A549 (cell line): ENCODE data around the gene DNMT3A. TPM values are rescaled to one million over a fixed set of nuclear protein-coding genes. Genes with fewer than 3 reads are reported as not detected.

Experiments used
- ATAC-seq, 2 experiments: fragments of 200-7000 bp in 1 of 2; fragments of >200 bp in 1 of 2; cut with Nextera tagmentation in 1 of 2; cut with Tn5 transposase in 1 of 2; 3 replicates each; pipeline versions ENCODE4 v1.8.0 to v1.9.1; 2018 to 2020; ENCODE audit warnings: mild to moderate bottlenecking in 1 of 2, moderate library complexity in 1 of 2
- CTCF ChIA-PET: fragments of 300-600 bp; sonication (Branson Sonifier 250); formaldehyde crosslinking; extraction: SDS; loops from one replicate; lab custom pipeline; 2021; ENCODE audit warnings: antibody characterized with exemption, inconsistent platforms; lab: Yijun Ruan, JAX
- POLR2A ChIA-PET: fragments of 350-600 bp; formaldehyde crosslinking; extraction: SDS; loops from one replicate; lab custom pipeline; 2021; ENCODE audit warnings: antibody characterized with exemption, inconsistent platforms; lab: Yijun Ruan, JAX
- DNase-seq, 2 experiments: peaks; one replicate each; pipeline versions ENCODE4 v3.0.0 to v3.0.0-alpha.2; 2011 to 2016; ENCODE audit warnings: low read depth in 1 of 2, low spot score in 1 of 2
- FAIRE-seq: peaks from 2 replicates; lab custom pipeline; 2011; peaks lifted over from hg19 to GRCh38; lab: Jason Lieb, UNC
- H3K27ac ChIP-seq, 2 experiments: fragments of >200 bp; sonication (Bioruptor Twin); formaldehyde crosslinking; 3 replicates each; pipeline ENCODE4 v1.5.1; 2016 to 2017
- H3K4me1 ChIP-seq: fragments of >200 bp; sonication (Bioruptor Twin); formaldehyde crosslinking; 3 replicates; pipeline ENCODE4 v1.6.1; 2016
- H3K4me2 ChIP-seq: fragments of >200 bp; sonication (Bioruptor Twin); formaldehyde crosslinking; 3 replicates; pipeline ENCODE4 v1.6.1; 2016
- H3K4me3 ChIP-seq: fragments of >200 bp; sonication (Bioruptor Twin); formaldehyde crosslinking; 3 replicates; pipeline ENCODE4 v1.5.1; 2016
- H3K9me3 ChIP-seq: fragments of >200 bp; sonication (Bioruptor Twin); formaldehyde crosslinking; 3 replicates; pipeline ENCODE4 v1.6.1; 2016
- CBX2 ChIP-seq: fragments of 200-600 bp; sonication (generic); IDR thresholded peaks from 2 replicates; pipeline ENCODE4 v1.6.1; 2016; ENCODE audit warnings: low read depth, mild to moderate bottlenecking, borderline replicate concordance
- CBX8 ChIP-seq: fragments of 200-600 bp; sonication (generic); IDR thresholded peaks from 2 replicates; pipeline ENCODE4 v1.6.1; 2016
- CHD2 ChIP-seq: fragments of 150-350 bp; IDR thresholded peaks from 2 replicates; pipeline ENCODE4 v1.6.1; 2014; ENCODE audit warnings: low read length; ENCODE audit not compliant: partially characterized antibody
- FOSL2 ChIP-seq, 2 experiments: fragments of 450-650 bp in 1 of 2; fragments of >200 bp in 1 of 2; sonication (Bioruptor Twin) in 1 of 2; formaldehyde crosslinking; IDR thresholded peaks; 2 replicates each; pipeline versions ENCODE4 v1.5.0 to v1.6.1; 2016 to 2020; ENCODE audit warnings: mild to moderate bottlenecking in 1 of 2, moderate library complexity in 1 of 2
- JUN ChIP-seq, 2 experiments: fragments of >200 bp; sonication (Bioruptor Twin); formaldehyde crosslinking; IDR thresholded peaks; 2 replicates in 1 of 2; 3 replicates in 1 of 2; pipeline ENCODE4 v1.6.1; 2016 to 2017
- KDM1A ChIP-seq: fragments of 200-600 bp; sonication (generic); IDR thresholded peaks from 2 replicates; pipeline ENCODE4 v1.6.1; 2016; ENCODE audit warnings: low read depth, mild to moderate bottlenecking
- NR3C1 ChIP-seq: fragments of >200 bp; sonication (Bioruptor Twin); formaldehyde crosslinking; IDR thresholded peaks from 3 replicates; pipeline ENCODE4 v1.6.1; 2017
- POLR2AphosphoS2 ChIP-seq: conservative IDR thresholded peaks from 2 replicates; pipeline ENCODE4 v1.6.1; 2012; ENCODE audit warnings: low read length, improper control_type of control experiment, inconsistent platforms
- RFX5 ChIP-seq: fragments of 450-650 bp; IDR thresholded peaks from 2 replicates; pipeline ENCODE4 v1.7.1; 2014; ENCODE audit warnings: antibody characterized with exemption, mild to moderate bottlenecking, moderate library complexity
- RNF2 ChIP-seq: fragments of 200-600 bp; sonication (generic); IDR thresholded peaks from 2 replicates; pipeline ENCODE4 v1.6.1; 2016; ENCODE audit warnings: low read depth, mild to moderate bottlenecking, antibody characterized with exemption, moderate library complexity, borderline replicate concordance
- SREBF2 ChIP-seq: fragments of 450-650 bp; IDR thresholded peaks from 2 replicates; pipeline ENCODE4 v1.6.1; 2014; ENCODE audit warnings: mild to moderate bottlenecking, moderate library complexity
- TP53 ChIP-seq: fragments of 250-450 bp; sonication (Bioruptor Pico); IDR thresholded peaks from 2 replicates; pipeline ENCODE4 v1.5.0; 2021; ENCODE audit warnings: mild to moderate bottlenecking, moderate library complexity
- WGBS: methylation state at CpG from one replicate; pipeline ENCODE4 v1.1.6; 2017; ENCODE audit errors: missing lambda C conversion rate; 5-methylcytosine and 5-hydroxymethylcytosine counted together
- polyA plus RNA-seq, 4 experiments: library from polyadenylated mRNA; depleted of rRNA in 3 of 4; stranded (reverse); fragments of >200 nt; fragmentation: RNase III in 1 of 4; extraction: RNeasy Plus Mini Kit Qiagen cat#74134 plus additional on column Dnase treatment in 1 of 4; gene quantifications; 2 replicates in 3 of 4; 3 replicates in 1 of 4; pipeline ENCODE4 v1.2.3, GENCODE V29; 2011 to 2017
- TF ChIP-seq, protein P1 (sequence below): fragments of >200 bp; sonication (Bioruptor Twin); formaldehyde crosslinking; IDR thresholded peaks from 3 replicates; pipeline ENCODE4 v1.5.1; 2016
- TF ChIP-seq, protein P2 (sequence below): fragments of >200 bp; sonication (Bioruptor Twin); formaldehyde crosslinking; IDR thresholded peaks from 3 replicates; pipeline ENCODE4 v1.6.1; 2016
- TF ChIP-seq, protein P3 (sequence below): fragments of 250-450 bp; sonication (Bioruptor Pico); IDR thresholded peaks from 2 replicates; pipeline ENCODE4 v1.5.0; 2020; ENCODE audit warnings: low read depth, mild to moderate bottlenecking, moderate library complexity
- TF ChIP-seq, protein P4 (sequence below): IDR thresholded peaks from 2 replicates; pipeline ENCODE4 v1.6.1; 2012; ENCODE audit warnings: low read depth, borderline replicate concordance
- TF ChIP-seq, protein P5 (sequence below): IDR thresholded peaks from 2 replicates; pipeline ENCODE4 v1.6.1; 2012
- TF ChIP-seq, protein P6 (sequence below): fragments of >200 bp; sonication (Bioruptor Twin); formaldehyde crosslinking; IDR thresholded peaks from 2 replicates; pipeline ENCODE4 v1.6.1; 2016
- TF ChIP-seq, protein P7 (sequence below): fragments of 200-600 bp; sonication (generic); IDR thresholded peaks from 2 replicates; pipeline ENCODE4 v1.6.1; 2016; ENCODE audit warnings: antibody characterized with exemption, mild to moderate bottlenecking, moderate library complexity

Gene DNMT3A
- polyA plus RNA-seq, 2 of the 4 experiments (the other 2 are of a cell fraction): 4.4 to 11.9 TPM

DNA sequence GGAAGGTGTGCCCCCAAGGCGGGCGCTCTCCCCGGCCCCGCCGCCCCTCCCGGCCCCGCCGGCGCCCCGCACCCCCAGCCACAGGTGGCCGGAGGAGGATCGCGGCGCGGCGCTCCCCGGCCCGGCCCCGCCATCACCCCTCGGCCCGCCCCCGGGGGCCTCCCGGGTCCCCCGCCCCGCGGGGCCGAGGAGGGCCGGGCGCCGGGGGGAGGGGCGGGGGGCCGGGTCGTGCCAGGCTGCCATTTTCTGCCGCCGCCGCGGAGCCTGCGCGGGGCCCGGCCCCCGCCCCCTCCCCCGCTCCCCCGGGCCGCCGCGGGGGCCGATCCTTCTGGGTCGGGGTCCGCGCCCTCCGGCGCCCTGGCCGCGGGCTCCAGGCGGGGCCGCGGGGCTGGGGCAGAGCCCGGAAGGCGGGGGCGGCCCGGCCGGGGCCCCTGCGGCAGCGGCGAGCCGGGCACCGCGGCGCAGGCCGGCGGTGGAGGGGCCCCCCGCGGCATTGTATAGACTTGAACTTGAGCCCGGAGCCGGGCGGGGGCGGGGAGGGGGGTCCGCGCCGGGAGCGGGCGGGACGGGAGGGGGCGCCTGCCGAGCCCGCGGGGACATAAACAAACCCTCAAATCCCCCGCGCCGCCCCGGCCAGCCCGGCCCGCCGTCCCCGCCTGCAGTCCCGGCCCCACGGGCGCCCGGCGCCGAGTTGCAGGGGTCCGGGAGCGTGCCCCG is 556 bp downstream of the DNMT3A start:
- POLR2A ChIA-PET: no interaction called here
- Histone ChIP-seq H3K4me1 (peaks cover 9% of the 10 kb centered on the region), H3K9me3 (no peaks in the 10 kb centered on the region), H3K27ac (peak overlapping the region; percentile 90 to 99), H3K4me3 (peak overlapping the region; percentile 70), H3K4me2 (peak overlapping the region; percentile 90)
- WGBS: no CpG with 5 or more reads among the region's 104 CpGs
- TF ChIP-seq, protein P1, sequence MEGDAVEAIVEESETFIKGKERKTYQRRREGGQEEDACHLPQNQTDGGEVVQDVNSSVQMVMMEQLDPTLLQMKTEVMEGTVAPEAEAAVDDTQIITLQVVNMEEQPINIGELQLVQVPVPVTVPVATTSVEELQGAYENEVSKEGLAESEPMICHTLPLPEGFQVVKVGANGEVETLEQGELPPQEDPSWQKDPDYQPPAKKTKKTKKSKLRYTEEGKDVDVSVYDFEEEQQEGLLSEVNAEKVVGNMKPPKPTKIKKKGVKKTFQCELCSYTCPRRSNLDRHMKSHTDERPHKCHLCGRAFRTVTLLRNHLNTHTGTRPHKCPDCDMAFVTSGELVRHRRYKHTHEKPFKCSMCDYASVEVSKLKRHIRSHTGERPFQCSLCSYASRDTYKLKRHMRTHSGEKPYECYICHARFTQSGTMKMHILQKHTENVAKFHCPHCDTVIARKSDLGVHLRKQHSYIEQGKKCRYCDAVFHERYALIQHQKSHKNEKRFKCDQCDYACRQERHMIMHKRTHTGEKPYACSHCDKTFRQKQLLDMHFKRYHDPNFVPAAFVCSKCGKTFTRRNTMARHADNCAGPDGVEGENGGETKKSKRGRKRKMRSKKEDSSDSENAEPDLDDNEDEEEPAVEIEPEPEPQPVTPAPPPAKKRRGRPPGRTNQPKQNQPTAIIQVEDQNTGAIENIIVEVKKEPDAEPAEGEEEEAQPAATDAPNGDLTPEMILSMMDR: peak; percentile 11; the same call in 1 of the 3 replicates
- TF ChIP-seq, protein P2, sequence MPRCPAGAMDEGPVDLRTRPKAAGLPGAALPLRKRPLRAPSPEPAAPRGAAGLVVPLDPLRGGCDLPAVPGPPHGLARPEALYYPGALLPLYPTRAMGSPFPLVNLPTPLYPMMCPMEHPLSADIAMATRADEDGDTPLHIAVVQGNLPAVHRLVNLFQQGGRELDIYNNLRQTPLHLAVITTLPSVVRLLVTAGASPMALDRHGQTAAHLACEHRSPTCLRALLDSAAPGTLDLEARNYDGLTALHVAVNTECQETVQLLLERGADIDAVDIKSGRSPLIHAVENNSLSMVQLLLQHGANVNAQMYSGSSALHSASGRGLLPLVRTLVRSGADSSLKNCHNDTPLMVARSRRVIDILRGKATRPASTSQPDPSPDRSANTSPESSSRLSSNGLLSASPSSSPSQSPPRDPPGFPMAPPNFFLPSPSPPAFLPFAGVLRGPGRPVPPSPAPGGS: peak; percentile 53; the same call in 2 of the 3 replicates
- TF ChIP-seq JUN (IDR thresholded peaks at IDR 0.05) (peak; percentile 4 to 66; a peak in 1 of 5 replicates), CBX2 (no peak)
- CTCF ChIA-PET: interaction anchor here (1.0 to 2.0 kb wide), 3 partner anchors 13 to 324 kb away, joined by 3 to 4 read pairs (median 3); no protein-coding TSS in a partner anchor
- ATAC-seq (peak in 1 of 2 experiments; percentile 11; a peak in 2 of 6 replicates), FAIRE-seq (no peak), DNase-seq (no peak)

DNA sequence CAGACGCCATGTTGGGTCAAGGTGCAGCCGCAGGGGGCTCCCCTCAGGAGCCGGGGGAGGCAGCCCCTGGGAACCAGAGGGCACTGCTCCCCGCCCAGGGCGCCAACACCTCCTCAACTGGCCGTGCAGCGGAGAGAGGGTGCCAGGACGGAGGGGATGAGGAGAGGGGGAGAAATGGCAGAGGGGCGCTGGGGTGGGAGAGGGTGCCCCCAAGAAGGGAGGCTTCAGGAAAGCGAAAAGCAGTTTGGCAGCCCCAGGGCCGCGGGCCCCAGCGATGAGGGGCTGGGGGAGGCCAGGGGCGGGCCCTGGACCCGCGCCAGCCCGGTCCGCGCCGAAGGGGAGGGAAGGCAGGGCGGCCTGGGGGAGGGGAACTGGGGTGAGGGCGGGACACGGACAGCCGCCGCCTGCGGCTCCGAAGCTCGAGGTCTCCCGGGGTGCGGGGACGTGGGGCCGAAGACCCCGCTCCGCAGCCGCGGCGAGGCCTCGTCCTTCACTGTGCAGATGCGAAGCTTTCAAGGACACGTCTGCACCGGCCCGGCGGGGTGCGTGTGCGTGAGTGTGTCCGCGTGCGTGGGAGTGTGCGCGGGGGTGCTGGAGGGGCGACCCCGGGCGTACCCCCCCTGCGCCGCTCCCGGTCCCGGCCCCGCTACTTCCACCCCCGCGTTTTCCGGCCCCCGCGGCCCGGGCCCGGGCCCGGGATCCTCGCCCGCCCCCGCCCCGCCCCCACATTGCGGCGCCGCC is 1.4 kb downstream of the DNMT3A start:
- Histone ChIP-seq H3K27ac (peak overlapping the region; percentile 90 to 99), H3K9me3 (no peaks in the 10 kb centered on the region), H3K4me2 (peak overlapping the region; percentile 90), H3K4me1 (peaks cover 9% of the 10 kb centered on the region), H3K4me3 (peak overlapping the region; percentile 70)
- ChIA-PET CTCF (interaction anchor here (0.8 to 2.0 kb wide), 5 partner anchors 13 to 325 kb away, joined by 3 to 4 read pairs (median 4); no protein-coding TSS in a partner anchor), POLR2A (interaction anchor here (0.6 kb wide), 1 partner anchor 184 kb away, joined by 4 read pairs; no protein-coding TSS in a partner anchor)
- FAIRE-seq: no peak
- ATAC-seq: no peak
- TF ChIP-seq SREBF2 (no peak), FOSL2 (IDR thresholded peaks at IDR 0.05) (no peak), FOSL2 (CRISPR knock-in tag; IDR thresholded peaks at IDR 0.05) (no peak), RFX5 (no peak), CBX8 (no peak), POLR2AphosphoS2 (no peak), CHD2 (no peak), TP53 (CRISPR knock-in tag) (no peak), RNF2 (no peak), NR3C1 (no peak), KDM1A (no peak)
- TF ChIP-seq, protein P3, sequence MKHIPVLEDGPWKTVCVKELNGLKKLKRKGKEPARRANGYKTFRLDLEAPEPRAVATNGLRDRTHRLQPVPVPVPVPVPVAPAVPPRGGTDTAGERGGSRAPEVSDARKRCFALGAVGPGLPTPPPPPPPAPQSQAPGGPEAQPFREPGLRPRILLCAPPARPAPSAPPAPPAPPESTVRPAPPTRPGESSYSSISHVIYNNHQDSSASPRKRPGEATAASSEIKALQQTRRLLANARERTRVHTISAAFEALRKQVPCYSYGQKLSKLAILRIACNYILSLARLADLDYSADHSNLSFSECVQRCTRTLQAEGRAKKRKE (CRISPR knock-in tag): no peak
- TF ChIP-seq, protein P4, sequence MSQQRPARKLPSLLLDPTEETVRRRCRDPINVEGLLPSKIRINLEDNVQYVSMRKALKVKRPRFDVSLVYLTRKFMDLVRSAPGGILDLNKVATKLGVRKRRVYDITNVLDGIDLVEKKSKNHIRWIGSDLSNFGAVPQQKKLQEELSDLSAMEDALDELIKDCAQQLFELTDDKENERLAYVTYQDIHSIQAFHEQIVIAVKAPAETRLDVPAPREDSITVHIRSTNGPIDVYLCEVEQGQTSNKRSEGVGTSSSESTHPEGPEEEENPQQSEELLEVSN: peak; percentile 75
- TF ChIP-seq, protein P5, sequence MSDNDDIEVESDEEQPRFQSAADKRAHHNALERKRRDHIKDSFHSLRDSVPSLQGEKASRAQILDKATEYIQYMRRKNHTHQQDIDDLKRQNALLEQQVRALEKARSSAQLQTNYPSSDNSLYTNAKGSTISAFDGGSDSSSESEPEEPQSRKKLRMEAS: peak; percentile 39; the same call in 1 of the 2 replicates
- TF ChIP-seq, protein P6, sequence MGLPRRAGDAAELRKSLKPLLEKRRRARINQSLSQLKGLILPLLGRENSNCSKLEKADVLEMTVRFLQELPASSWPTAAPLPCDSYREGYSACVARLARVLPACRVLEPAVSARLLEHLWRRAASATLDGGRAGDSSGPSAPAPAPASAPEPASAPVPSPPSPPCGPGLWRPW: no peak
- TF ChIP-seq, protein P7, sequence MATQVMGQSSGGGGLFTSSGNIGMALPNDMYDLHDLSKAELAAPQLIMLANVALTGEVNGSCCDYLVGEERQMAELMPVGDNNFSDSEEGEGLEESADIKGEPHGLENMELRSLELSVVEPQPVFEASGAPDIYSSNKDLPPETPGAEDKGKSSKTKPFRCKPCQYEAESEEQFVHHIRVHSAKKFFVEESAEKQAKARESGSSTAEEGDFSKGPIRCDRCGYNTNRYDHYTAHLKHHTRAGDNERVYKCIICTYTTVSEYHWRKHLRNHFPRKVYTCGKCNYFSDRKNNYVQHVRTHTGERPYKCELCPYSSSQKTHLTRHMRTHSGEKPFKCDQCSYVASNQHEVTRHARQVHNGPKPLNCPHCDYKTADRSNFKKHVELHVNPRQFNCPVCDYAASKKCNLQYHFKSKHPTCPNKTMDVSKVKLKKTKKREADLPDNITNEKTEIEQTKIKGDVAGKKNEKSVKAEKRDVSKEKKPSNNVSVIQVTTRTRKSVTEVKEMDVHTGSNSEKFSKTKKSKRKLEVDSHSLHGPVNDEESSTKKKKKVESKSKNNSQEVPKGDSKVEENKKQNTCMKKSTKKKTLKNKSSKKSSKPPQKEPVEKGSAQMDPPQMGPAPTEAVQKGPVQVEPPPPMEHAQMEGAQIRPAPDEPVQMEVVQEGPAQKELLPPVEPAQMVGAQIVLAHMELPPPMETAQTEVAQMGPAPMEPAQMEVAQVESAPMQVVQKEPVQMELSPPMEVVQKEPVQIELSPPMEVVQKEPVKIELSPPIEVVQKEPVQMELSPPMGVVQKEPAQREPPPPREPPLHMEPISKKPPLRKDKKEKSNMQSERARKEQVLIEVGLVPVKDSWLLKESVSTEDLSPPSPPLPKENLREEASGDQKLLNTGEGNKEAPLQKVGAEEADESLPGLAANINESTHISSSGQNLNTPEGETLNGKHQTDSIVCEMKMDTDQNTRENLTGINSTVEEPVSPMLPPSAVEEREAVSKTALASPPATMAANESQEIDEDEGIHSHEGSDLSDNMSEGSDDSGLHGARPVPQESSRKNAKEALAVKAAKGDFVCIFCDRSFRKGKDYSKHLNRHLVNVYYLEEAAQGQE: no peak
- WGBS: 44% methylated on average over 14 of the region's 73 CpGs
- DNase-seq: no peak
